Measurements from ENCODE around the gene IGFL3.

- TF ChIP-seq CTCF (IDR thresholded peaks at IDR 0.05): no peak
- TF ChIP-seq YY1 (IDR thresholded peaks at IDR 0.05; ENCODE audit: low read depth): no peak
- TF ChIP-seq, protein P1, sequence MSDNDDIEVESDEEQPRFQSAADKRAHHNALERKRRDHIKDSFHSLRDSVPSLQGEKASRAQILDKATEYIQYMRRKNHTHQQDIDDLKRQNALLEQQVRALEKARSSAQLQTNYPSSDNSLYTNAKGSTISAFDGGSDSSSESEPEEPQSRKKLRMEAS (IDR thresholded peaks at IDR 0.05; ENCODE audit: low read depth): no peak
Observed at GRCh38 chr19:46079576-46079975, 44.9 kb downstream of the IGFL3 start.

Data from SK-N-SH (cell line).